ENCODE data around the gene GULP1. TPM values are rescaled to one million over a fixed set of nuclear protein-coding genes. Genes with fewer than 3 reads are reported as not detected.
A peak's percentile ranks its signal among the peaks of the same experiment; 100 is the strongest.

The GULP1 gene
- polyA plus RNA-seq, 1 donor: 33.3 TPM

DNA sequence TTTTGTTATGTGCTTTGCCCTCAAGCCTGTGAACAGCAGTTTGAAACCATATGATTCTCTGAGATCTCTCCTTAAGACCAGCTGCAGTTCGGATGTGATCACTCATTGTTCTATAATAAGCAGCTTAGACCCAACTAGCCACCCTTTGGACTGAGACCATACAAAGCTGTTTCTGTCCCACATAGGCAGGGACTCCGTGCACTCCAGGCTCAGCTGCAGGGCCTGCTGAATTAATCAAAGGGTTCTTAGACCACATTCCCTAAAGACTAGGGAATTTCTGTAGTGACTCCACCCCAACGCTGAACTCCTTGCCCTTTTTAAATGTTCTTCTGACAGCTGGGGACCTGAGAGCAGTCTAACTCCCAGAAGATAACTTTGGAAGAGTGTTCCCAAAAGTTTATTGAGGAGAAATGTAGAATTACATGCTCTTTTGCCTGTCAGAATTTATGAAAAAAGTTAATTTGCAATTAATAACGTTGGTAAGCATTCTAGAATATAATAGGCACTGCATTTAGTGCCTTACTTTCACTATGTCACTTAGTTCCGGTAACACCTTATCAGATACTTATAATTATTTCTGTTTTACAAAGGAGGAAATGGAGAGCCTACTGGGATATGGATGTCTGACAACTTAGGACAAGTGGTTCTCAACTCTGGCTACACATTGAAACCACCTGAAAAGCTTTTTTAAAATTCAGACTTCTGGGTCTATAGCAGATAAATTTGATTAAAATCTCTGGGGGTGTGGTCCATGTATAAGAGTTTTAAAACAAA, 42.3 kb downstream of the GULP1 start:
- H3K4me3 ChIP-seq (ENCODE audit: low read length): no peak overlapping the region
- DNase-seq: peak; percentile 4 to 37
- no peaks in the 10 kb centered on the region for H3K27me3 ChIP-seq (ENCODE audit: control insufficient read depth, insufficient read depth, low read length)
- H3K4me1 ChIP-seq (ENCODE audit: control insufficient read depth, insufficient read depth, low read length): no peaks in the 10 kb centered on the region
- 73% methylated on average over 3 of the region's 5 CpGs for WGBS (ENCODE audit: insufficient coverage, low lambda C conversion rate)
- no peaks in the 10 kb centered on the region for H3K9me3 ChIP-seq (ENCODE audit: control insufficient read depth, low read depth, low read length)
- H3K27ac ChIP-seq (ENCODE audit: low read length): no peak overlapping the region
- H3K36me3 ChIP-seq (ENCODE audit: control insufficient read depth, insufficient read depth, low read length): no peaks in the 10 kb centered on the region

DNA sequence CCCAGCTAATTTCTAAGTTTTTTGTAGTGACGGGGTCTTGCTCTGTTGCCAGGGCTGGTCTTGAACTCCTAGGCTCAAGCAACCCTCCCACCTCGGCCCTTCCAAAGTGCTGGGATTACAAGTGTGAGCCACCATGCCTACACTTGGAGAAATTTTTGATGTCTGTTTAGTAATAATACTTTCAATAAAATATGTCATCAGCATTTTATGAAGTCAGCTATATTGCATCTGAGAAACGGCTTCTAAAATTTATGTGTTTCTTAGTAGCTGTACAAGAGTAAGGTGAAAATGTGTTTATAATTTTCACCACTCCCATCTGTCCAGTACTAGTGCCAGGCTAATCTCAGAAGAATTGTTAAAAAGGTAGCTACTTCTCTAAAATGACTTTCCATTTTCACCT, 46.8 kb downstream of the GULP1 start:
- Histone ChIP-seq H3K4me3 (ENCODE audit: low read length) (no peak overlapping the region), H3K9me3 (ENCODE audit: control insufficient read depth, low read depth, low read length) (no peaks in the 10 kb centered on the region), H3K27ac (ENCODE audit: low read length) (no peak overlapping the region), H3K4me1 (ENCODE audit: control insufficient read depth, insufficient read depth, low read length) (no peaks in the 10 kb centered on the region), H3K36me3 (ENCODE audit: control insufficient read depth, insufficient read depth, low read length) (no peaks in the 10 kb centered on the region), H3K27me3 (ENCODE audit: control insufficient read depth, insufficient read depth, low read length) (no peaks in the 10 kb centered on the region)
- DNase-seq: no peak
- WGBS (ENCODE audit: insufficient coverage, low lambda C conversion rate): no CpG with 5 or more reads among the region's 3 CpGs

DNA sequence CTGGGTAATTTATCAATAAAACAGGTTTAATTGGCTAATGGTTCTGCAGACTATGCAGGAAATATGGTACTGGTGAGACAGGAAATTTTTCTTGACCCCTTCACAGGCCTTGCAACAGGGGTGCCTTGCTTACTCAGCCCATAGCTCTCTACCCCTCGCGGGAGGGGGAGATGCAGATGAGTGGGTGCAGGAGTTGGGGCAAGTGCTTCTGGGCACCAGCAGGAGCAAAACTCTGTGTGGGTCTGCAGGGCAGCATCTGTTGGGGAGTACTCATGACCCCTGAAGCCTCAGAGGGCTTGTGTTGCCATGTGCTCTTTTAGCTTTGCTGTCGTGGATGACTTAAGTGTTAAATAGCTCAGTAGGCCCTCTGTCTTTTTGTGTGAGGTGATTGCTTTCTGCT, 48.6 kb downstream of the GULP1 start:
- no peak for DNase-seq
- Histone ChIP-seq H3K9me3 (ENCODE audit: control insufficient read depth, low read depth, low read length) (no peaks in the 10 kb centered on the region), H3K4me1 (ENCODE audit: control insufficient read depth, insufficient read depth, low read length) (no peaks in the 10 kb centered on the region), H3K4me3 (ENCODE audit: low read length) (no peak overlapping the region), H3K27ac (ENCODE audit: low read length) (no peak overlapping the region), H3K27me3 (ENCODE audit: control insufficient read depth, insufficient read depth, low read length) (no peaks in the 10 kb centered on the region), H3K36me3 (ENCODE audit: control insufficient read depth, insufficient read depth, low read length) (no peaks in the 10 kb centered on the region)
- no CpG with 5 or more reads among the region's 3 CpGs for WGBS (ENCODE audit: insufficient coverage, low lambda C conversion rate)

DNA sequence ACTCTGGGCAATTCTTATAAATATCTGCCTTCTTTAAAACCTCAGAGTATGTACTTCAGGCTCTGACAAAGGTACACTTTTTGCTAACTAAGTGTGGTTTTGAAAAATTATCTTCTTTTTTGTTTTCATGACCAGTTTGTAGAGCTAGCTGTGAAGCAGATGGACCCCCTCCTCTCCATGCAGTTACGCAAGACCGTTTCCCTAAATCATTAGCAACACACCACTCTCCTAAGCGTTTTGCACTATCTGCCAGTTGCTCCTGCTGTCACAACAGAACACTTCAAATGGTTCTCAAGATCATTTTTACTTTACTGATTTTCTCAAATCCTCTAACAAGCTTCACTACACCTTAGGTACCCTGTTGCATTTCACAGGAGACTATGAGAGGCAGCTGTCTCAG, 53.3 kb downstream of the GULP1 start:
- no peak for DNase-seq
- Histone ChIP-seq H3K27me3 (ENCODE audit: control insufficient read depth, insufficient read depth, low read length) (no peaks in the 10 kb centered on the region), H3K36me3 (ENCODE audit: control insufficient read depth, insufficient read depth, low read length) (no peaks in the 10 kb centered on the region), H3K4me3 (ENCODE audit: low read length) (no peak overlapping the region), H3K9me3 (ENCODE audit: control insufficient read depth, low read depth, low read length) (no peaks in the 10 kb centered on the region), H3K27ac (ENCODE audit: low read length) (no peak overlapping the region), H3K4me1 (ENCODE audit: control insufficient read depth, insufficient read depth, low read length) (no peaks in the 10 kb centered on the region)
- WGBS (ENCODE audit: insufficient coverage, low lambda C conversion rate): 100% methylated on average over 1 of the region's 3 CpGs

DNA sequence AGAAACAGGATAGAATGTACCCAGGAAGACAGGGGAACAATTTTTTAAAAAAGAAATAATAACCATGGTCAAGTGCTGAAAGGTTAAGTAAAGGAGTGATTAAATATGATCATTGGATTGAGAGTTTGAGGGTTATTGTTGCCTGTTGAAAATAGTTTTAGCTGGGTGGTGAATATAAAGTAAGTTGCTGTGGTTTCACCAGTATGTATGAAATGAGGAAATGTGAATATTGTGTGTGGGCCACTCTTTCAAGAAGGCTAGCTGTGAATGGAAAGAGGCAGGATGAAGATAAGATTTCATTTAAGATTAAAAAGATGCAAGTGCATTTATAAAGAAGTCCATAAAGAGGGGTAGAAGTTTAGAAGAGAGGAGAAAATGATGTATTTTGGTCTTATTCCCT, 53.8 kb downstream of the GULP1 start:
- Histone ChIP-seq H3K4me3 (ENCODE audit: low read length) (no peak overlapping the region), H3K9me3 (ENCODE audit: control insufficient read depth, low read depth, low read length) (no peaks in the 10 kb centered on the region), H3K27me3 (ENCODE audit: control insufficient read depth, insufficient read depth, low read length) (no peaks in the 10 kb centered on the region), H3K36me3 (ENCODE audit: control insufficient read depth, insufficient read depth, low read length) (no peaks in the 10 kb centered on the region), H3K4me1 (ENCODE audit: control insufficient read depth, insufficient read depth, low read length) (no peaks in the 10 kb centered on the region), H3K27ac (ENCODE audit: low read length) (no peak overlapping the region)
- no peak for DNase-seq

DNA sequence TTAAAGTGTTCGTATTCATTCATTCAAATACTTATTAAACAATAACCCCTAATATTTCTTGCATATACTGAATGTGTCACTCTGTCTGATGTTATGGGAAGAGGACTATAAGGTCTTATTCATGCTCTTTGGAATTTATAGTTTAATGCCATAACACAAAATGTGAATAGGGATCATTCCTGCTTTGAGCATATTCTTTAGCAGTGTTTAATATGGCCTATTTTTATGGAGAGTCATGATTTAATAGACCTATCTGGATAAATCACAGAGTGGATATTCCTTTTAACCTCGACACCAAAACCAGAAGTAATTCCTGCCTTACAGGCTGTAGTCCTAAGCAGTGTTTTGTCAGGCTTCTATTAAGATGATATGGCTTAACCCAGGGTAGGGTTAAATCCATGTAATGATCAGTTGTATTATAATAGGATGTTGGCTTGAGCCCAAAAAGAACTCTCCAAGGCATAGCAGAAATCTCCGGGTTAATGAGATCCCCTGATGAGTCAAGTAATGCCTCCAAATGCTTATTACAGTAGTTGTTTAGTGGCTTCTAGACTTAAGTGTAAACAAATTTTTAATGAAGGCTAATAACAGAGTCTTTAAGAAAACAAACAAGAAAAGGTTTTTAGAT, 54.3 kb downstream of the GULP1 start:
- Histone ChIP-seq H3K27me3 (ENCODE audit: control insufficient read depth, insufficient read depth, low read length) (no peaks in the 10 kb centered on the region), H3K27ac (ENCODE audit: low read length) (no peak overlapping the region), H3K4me3 (ENCODE audit: low read length) (no peak overlapping the region), H3K36me3 (ENCODE audit: control insufficient read depth, insufficient read depth, low read length) (no peaks in the 10 kb centered on the region), H3K4me1 (ENCODE audit: control insufficient read depth, insufficient read depth, low read length) (no peaks in the 10 kb centered on the region), H3K9me3 (ENCODE audit: control insufficient read depth, low read depth, low read length) (no peaks in the 10 kb centered on the region)
- WGBS (ENCODE audit: insufficient coverage, low lambda C conversion rate): no CpG with 5 or more reads among the region's 3 CpGs
- DNase-seq: no peak

DNA sequence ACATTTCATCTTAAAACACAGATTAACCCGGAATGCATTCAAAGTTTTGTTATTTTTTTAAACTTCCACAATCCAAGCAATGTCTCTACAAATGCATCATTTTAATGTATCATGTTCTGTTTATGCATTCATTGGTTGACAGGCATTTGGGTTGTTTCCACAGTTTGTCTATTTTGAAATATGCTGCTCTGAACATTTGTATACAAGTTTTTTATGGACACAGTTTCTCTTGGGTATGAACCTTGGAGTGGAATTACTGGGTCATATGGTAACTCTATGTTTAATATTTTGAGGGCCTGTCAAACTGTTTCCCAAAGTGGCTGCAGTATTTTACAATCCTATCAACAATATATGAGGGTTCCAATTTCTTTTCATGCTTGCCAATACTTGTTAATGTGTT, 57.3 kb downstream of the GULP1 start:
- Histone ChIP-seq H3K27ac (ENCODE audit: low read length) (no peak overlapping the region), H3K36me3 (ENCODE audit: control insufficient read depth, insufficient read depth, low read length) (no peaks in the 10 kb centered on the region), H3K4me1 (ENCODE audit: control insufficient read depth, insufficient read depth, low read length) (no peaks in the 10 kb centered on the region), H3K4me3 (ENCODE audit: low read length) (no peak overlapping the region), H3K9me3 (ENCODE audit: control insufficient read depth, low read depth, low read length) (no peaks in the 10 kb centered on the region), H3K27me3 (ENCODE audit: control insufficient read depth, insufficient read depth, low read length) (no peaks in the 10 kb centered on the region)
- WGBS (ENCODE audit: insufficient coverage, low lambda C conversion rate): 57% methylated on average over 1 of the region's 1 CpG
- DNase-seq: no peak

DNA sequence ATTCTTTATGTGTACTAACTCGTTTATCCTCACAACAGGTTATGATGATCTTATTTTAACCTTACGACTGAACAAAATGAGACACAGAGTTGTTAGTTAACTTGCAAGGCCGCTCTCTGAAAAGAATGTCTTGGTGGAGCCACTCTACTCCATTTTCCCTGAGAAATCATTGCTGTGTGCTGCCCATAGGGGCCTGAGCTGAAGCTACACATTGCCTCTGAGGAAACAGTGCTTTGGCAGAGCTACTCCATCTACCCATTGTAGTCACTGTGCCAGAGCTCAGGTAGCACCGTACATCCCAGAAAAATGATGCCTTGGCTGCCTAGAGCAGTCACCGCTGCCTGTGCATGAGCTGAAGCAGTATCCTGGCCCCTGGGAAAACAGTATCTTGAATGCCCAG, 61.6 kb downstream of the GULP1 start:
- Histone ChIP-seq H3K4me1 (ENCODE audit: control insufficient read depth, insufficient read depth, low read length) (no peaks in the 10 kb centered on the region), H3K27me3 (ENCODE audit: control insufficient read depth, insufficient read depth, low read length) (no peaks in the 10 kb centered on the region), H3K27ac (ENCODE audit: low read length) (no peak overlapping the region), H3K9me3 (ENCODE audit: control insufficient read depth, low read depth, low read length) (no peaks in the 10 kb centered on the region), H3K4me3 (ENCODE audit: low read length) (no peak overlapping the region), H3K36me3 (ENCODE audit: control insufficient read depth, insufficient read depth, low read length) (no peaks in the 10 kb centered on the region)
- no peak for DNase-seq
- no CpG with 5 or more reads among the region's 5 CpGs for WGBS (ENCODE audit: insufficient coverage, low lambda C conversion rate)

DNA sequence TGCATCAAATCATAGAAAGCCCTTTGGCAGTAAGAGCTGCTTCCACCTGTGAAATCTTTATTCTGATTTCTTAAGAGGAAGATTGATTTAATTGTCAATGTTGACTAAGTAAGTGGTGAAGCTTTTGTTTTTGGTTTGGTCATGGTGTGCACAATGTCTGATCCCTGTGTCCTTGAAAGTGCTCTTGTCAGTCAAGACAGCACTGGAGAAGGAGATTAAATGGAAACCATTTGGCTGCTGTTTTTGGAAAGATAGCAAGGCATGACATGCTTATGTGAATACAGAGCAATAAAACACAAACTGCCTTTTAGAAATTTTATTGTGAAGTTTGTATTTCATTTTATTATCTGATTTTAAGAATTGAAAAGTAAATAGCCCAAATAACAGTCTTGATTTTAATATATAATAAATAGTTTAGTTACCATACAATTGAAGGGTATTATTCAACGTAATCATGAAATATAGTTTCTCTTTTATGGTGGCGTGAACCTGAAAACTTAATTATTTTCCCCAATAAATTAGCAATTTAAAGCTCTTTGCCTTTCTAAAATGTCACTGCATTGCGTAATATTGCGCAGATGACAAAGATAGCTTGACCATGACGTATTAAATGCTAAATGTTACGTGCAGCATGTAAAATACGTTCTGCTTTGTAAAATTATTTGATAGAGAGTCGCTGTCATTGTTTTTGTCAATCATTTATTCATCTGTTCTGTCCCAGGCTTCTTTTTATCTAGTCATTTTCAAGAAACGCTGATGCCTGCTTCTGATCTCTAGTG, 69.0 kb downstream of the GULP1 start:
- no peak overlapping the region for H3K27ac ChIP-seq (ENCODE audit: low read length)
- no peaks in the 10 kb centered on the region for H3K9me3 ChIP-seq (ENCODE audit: control insufficient read depth, low read depth, low read length)
- H3K27me3 ChIP-seq (ENCODE audit: control insufficient read depth, insufficient read depth, low read length): no peaks in the 10 kb centered on the region
- DNase-seq: no peak
- H3K4me3 ChIP-seq (ENCODE audit: low read length): no peak overlapping the region
- H3K4me1 ChIP-seq (ENCODE audit: control insufficient read depth, insufficient read depth, low read length): no peaks in the 10 kb centered on the region
- no peaks in the 10 kb centered on the region for H3K36me3 ChIP-seq (ENCODE audit: control insufficient read depth, insufficient read depth, low read length)
- 97% methylated on average over 8 of the region's 9 CpGs for WGBS (ENCODE audit: insufficient coverage, low lambda C conversion rate)

DNA sequence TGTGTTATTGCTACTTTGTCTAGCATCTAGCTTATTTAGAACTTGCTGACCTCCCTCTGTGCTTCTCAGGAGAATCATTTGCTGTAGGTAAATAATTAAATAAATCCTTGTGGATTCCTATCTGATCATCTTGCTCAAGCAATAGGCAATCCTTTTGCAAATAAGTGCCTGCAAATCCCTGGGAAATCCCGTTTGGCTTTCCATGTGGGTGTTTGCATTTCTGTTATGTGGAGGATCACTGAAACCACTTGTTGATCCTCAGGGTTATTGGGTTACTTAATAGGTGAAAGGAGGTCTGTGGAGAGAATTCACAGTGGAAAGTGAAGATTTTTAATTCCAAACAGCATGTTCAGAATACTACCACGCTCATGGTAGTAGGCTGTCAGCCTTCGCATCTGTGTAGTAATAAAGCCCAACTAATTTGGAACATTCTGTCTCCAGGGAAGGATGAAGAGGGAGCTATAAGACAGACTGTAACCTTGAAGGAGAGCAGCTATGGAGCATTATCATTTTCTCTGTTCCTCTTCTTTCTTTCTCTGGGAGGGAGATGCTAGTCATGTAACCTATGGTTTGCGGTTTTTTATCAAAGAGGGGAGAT, 72.5 kb downstream of the GULP1 start:
- Histone ChIP-seq H3K9me3 (ENCODE audit: control insufficient read depth, low read depth, low read length) (no peaks in the 10 kb centered on the region), H3K36me3 (ENCODE audit: control insufficient read depth, insufficient read depth, low read length) (no peaks in the 10 kb centered on the region), H3K4me1 (ENCODE audit: control insufficient read depth, insufficient read depth, low read length) (no peaks in the 10 kb centered on the region), H3K27me3 (ENCODE audit: control insufficient read depth, insufficient read depth, low read length) (no peaks in the 10 kb centered on the region), H3K4me3 (ENCODE audit: low read length) (no peak overlapping the region), H3K27ac (ENCODE audit: low read length) (no peak overlapping the region)
- no peak for DNase-seq
- WGBS (ENCODE audit: insufficient coverage, low lambda C conversion rate): no CpG with 5 or more reads among the region's 4 CpGs
